Effector memory CD4-positive, alpha-beta T cell (primary cell): ENCODE results near the gene RBM4B.

Experiments
- DNase-seq, 3 donors: peaks; one replicate each; pipeline ENCODE4 v3.0.0-alpha.2; 2020
- H3K27ac ChIP-seq: 2 replicates; pipeline ENCODE4 v1.7.0; 2013; ENCODE audit warnings: mild to moderate bottlenecking, low read length, moderate library complexity; ENCODE audit not compliant: insufficient read depth, poor library complexity, severe bottlenecking
- H3K27me3 ChIP-seq: replicated peaks from 2 replicates; pipeline ENCODE4 v1.7.0; 2013; ENCODE audit warnings: mild to moderate bottlenecking, low read length; ENCODE audit not compliant: insufficient read depth, control insufficient read depth, poor library complexity, severe bottlenecking
- H3K36me3 ChIP-seq: 2 replicates; pipeline ENCODE4 v1.7.0; 2013; ENCODE audit warnings: mild to moderate bottlenecking, low read length, moderate library complexity; ENCODE audit not compliant: control insufficient read depth, insufficient read depth
- H3K4me1 ChIP-seq: 2 replicates; pipeline ENCODE4 v1.7.0; 2013; ENCODE audit warnings: low read length, mild to moderate bottlenecking; ENCODE audit not compliant: control insufficient read depth, insufficient read depth, poor library complexity, severe bottlenecking
- H3K4me3 ChIP-seq: 2 replicates; pipeline ENCODE4 v1.7.0; 2013; ENCODE audit warnings: low read length, low read depth, mild to moderate bottlenecking; ENCODE audit not compliant: insufficient read depth, poor library complexity, severe bottlenecking
- H3K9me3 ChIP-seq: 2 replicates; pipeline ENCODE4 v1.7.0; 2013; ENCODE audit warnings: mild to moderate bottlenecking, low read length, moderate library complexity; ENCODE audit not compliant: control insufficient read depth

The RBM4B gene

GRCh38 chr11:66629356-66629755 lies 48.3 kb downstream of the RBM4B start:
- H3K4me1 ChIP-seq, result peaks cover 9% of the 10 kb centered on the region
- H3K4me3 ChIP-seq, result no peak overlapping the region
- no peak overlapping the region for H3K27ac ChIP-seq
- DNase-seq, result no peak
- H3K27me3 ChIP-seq, result no peaks in the 10 kb centered on the region
- H3K36me3 ChIP-seq, result peaks cover 61% of the 10 kb centered on the region
- H3K9me3 ChIP-seq, result no peaks in the 10 kb centered on the region

GRCh38 chr11:66628061-66628603 lies 49.6 kb downstream of the RBM4B start:
- no peaks in the 10 kb centered on the region for H3K9me3 ChIP-seq
- H3K27ac ChIP-seq, result no peak overlapping the region
- no peak for DNase-seq

GRCh38 chr11:66626926-66627325 lies 50.8 kb downstream of the RBM4B start:
- Histone ChIP-seq H3K27ac (no peak overlapping the region), H3K9me3 (no peaks in the 10 kb centered on the region), H3K4me3 (no peak overlapping the region), H3K4me1 (peaks cover 25% of the 10 kb centered on the region), H3K36me3 (peaks cover 78% of the 10 kb centered on the region), H3K27me3 (no peaks in the 10 kb centered on the region)
- no peak for DNase-seq

More at GRCh38 chr11:66628061-66628603, 49.6 kb downstream of the RBM4B start:
- Histone ChIP-seq H3K4me3 (no peak overlapping the region), H3K27me3 (no peaks in the 10 kb centered on the region), H3K36me3 (peaks cover 72% of the 10 kb centered on the region), H3K4me1 (peaks cover 18% of the 10 kb centered on the region)

- DNase-seq, result no peak
- Histone ChIP-seq H3K27me3 (no peaks in the 10 kb centered on the region), H3K9me3 (no peaks in the 10 kb centered on the region), H3K4me1 (peaks cover 23% of the 10 kb centered on the region), H3K4me3 (no peak overlapping the region), H3K27ac (no peak overlapping the region), H3K36me3 (peaks cover 78% of the 10 kb centered on the region)
Measured at GRCh38 chr11:66626382-66626781, 51.3 kb downstream of the RBM4B start.

GRCh38 chr11:66625752-66626149 lies 51.9 kb downstream of the RBM4B start:
- Histone ChIP-seq H3K27me3 (no peaks in the 10 kb centered on the region), H3K27ac (no peak overlapping the region), H3K4me1 (peaks cover 30% of the 10 kb centered on the region), H3K9me3 (no peaks in the 10 kb centered on the region), H3K4me3 (no peak overlapping the region), H3K36me3 (peaks cover 78% of the 10 kb centered on the region)
- DNase-seq, result no peak

- Histone ChIP-seq H3K4me3 (no peak overlapping the region), H3K4me1 (peaks cover 33% of the 10 kb centered on the region), H3K9me3 (no peaks in the 10 kb centered on the region), H3K36me3 (peaks cover 75% of the 10 kb centered on the region), H3K27me3 (no peaks in the 10 kb centered on the region), H3K27ac (no peak overlapping the region)
- no peak for DNase-seq
Measured at GRCh38 chr11:66625041-66625751, 52.5 kb downstream of the RBM4B start.

- no peak overlapping the region for H3K27ac ChIP-seq
- peaks cover 70% of the 10 kb centered on the region for H3K36me3 ChIP-seq
- no peaks in the 10 kb centered on the region for H3K27me3 ChIP-seq
- H3K4me1 ChIP-seq, result peaks cover 36% of the 10 kb centered on the region
- H3K9me3 ChIP-seq, result no peaks in the 10 kb centered on the region
- no peak for DNase-seq
- H3K4me3 ChIP-seq, result no peak overlapping the region
Measured at GRCh38 chr11:66624450-66624849, 53.2 kb downstream of the RBM4B start.

- no peaks in the 10 kb centered on the region for H3K27me3 ChIP-seq
- H3K9me3 ChIP-seq, result no peaks in the 10 kb centered on the region
- peaks cover 54% of the 10 kb centered on the region for H3K4me1 ChIP-seq
- peaks cover 16% of the 10 kb centered on the region for H3K36me3 ChIP-seq
- H3K27ac ChIP-seq, result peak overlapping the region; percentile 98
- peak overlapping the region; percentile 77 for H3K4me3 ChIP-seq
- DNase-seq, result peak in 2 of 3 donors; percentile 30 to 41
Measured at GRCh38 chr11:66619080-66619554, 58.6 kb downstream of the RBM4B start.

GRCh38 chr11:66617155-66617834 lies 60.4 kb downstream of the RBM4B start:
- Histone ChIP-seq H3K9me3 (no peaks in the 10 kb centered on the region), H3K27ac (peak overlapping the region; percentile 98), H3K4me3 (peak overlapping the region; percentile 77), H3K36me3 (peaks cover under 1% of the 10 kb centered on the region), H3K27me3 (no peaks in the 10 kb centered on the region), H3K4me1 (peaks cover 39% of the 10 kb centered on the region)
- no peak for DNase-seq
